ENCODE results near the gene SUSD6.

DNA sequence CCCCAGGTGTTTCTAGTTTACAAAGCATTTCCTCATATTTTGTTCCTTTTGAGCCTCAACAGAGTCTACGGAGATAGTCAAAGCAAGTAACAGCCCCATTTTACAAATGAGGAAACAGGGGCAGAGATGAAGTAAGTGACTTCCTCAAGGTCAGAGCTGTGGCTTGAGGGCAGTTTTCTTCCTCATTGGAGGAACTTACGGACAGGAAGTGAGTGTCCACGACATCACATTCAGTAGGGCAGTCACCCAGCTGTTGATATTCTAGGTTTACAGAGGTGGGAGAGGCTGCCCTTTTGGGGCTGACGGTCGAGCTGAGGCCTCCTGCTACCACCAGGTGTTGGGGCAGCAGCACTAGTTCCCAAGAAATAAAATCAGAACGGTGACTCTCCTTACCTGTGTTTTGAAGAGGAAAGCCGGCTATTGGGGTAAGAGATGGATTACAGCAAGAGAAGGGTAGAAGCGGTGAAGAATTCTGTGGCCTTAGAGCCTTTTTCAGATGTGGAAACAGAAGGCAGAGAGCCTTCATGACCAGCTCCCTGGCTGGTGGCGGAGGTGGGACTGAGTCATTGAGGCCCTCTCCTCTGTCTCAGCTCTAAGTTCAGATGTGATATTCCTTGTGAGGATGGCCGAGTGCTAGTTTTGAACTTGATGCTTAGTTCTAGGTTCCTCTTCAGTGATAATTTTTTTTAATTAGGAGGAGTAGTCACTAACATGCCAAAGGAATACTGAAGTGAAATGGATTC, 41.7 kb downstream of the SUSD6 start:
- TF ChIP-seq EP300 (IDR thresholded peaks at IDR 0.05) (peak in 1 of 2 donors; percentile 72), POLR2A (IDR thresholded peaks at IDR 0.05) (no peak)
- TF ChIP-seq, protein P1, sequence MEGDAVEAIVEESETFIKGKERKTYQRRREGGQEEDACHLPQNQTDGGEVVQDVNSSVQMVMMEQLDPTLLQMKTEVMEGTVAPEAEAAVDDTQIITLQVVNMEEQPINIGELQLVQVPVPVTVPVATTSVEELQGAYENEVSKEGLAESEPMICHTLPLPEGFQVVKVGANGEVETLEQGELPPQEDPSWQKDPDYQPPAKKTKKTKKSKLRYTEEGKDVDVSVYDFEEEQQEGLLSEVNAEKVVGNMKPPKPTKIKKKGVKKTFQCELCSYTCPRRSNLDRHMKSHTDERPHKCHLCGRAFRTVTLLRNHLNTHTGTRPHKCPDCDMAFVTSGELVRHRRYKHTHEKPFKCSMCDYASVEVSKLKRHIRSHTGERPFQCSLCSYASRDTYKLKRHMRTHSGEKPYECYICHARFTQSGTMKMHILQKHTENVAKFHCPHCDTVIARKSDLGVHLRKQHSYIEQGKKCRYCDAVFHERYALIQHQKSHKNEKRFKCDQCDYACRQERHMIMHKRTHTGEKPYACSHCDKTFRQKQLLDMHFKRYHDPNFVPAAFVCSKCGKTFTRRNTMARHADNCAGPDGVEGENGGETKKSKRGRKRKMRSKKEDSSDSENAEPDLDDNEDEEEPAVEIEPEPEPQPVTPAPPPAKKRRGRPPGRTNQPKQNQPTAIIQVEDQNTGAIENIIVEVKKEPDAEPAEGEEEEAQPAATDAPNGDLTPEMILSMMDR (IDR thresholded peaks at IDR 0.05): no peak
